HG03060 (cell line): ENCODE data around the gene DDX39A.
"Not testable (repeated sequence)": the region's sequence is repeated elsewhere in the genome, so short reads cannot be mapped to it uniquely, and the experiment has no call there.

ENCODE experiments used
- ATAC-seq: cut with Tn5 transposase; IDR thresholded peaks from one replicate; pipeline ENCODE4 v1.9.1; 2021; ENCODE audit warnings: low read depth, moderate number of reproducible peaks; ENCODE audit not compliant: unreplicated experiment

DDX39A gene

DNA sequence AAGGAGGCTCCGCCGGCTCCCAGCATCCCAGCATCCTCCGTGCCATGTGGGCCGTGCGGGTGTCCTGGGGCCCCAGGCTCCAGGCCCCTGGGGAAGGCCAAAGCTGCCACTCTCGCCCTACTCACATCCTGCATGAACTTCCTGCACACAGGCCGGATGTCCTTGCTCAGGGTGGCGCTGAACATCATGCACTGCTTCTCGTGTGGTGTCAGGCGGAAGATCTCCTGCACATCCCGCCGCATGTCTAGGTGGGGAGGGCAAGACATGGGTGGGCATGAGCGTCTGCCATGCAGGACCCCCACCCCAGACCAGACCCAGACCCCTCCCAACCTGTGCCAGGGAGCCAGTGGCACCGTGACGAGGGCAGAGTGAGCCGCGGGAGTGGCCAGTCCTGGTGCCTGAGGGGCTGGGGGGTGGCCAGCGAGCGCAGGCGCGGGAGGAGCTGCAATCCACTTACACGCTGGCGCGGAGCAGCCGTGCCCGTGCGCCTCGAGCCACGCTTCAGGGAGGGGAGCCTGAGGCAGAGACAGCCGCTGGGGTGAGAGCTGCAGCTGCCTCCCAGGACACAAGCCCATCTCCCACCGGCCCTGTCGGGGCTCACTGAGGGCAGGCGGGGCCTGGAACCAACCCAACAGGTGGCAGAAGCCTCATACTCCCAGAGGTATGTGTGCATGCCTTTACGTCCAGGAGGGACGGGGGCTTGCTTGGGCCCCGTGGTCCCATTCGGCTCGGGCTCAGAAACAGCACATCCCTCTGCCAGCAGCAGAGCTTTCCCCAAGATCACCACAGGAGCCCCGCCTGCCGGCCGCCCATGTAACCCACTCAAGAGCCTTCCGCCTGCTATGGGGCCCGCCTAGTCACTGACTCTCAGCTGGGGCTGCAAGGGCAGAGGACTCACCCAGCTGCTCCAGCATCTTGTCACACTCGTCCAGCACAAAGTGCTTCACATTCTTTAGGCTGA, 8.8 kb downstream of the DDX39A start:
- no peak for ATAC-seq

GRCh38 chr19:14409146-14410023, 9.8 kb downstream of the DDX39A start:
- no peak for ATAC-seq

GRCh38 chr19:14408491-14409145, 10.5 kb downstream of the DDX39A start:
- ATAC-seq: no peak

GRCh38 chr19:14407605-14408484, 11.3 kb downstream of the DDX39A start:
- no peak for ATAC-seq

GRCh38 chr19:14406645-14407401, 12.3 kb downstream of the DDX39A start:
- ATAC-seq: no peak

GRCh38 chr19:14405758-14406644, 13.1 kb downstream of the DDX39A start:
- no peak for ATAC-seq

GRCh38 chr19:14405380-14405757, 13.8 kb downstream of the DDX39A start:
- no peak for ATAC-seq

DNA sequence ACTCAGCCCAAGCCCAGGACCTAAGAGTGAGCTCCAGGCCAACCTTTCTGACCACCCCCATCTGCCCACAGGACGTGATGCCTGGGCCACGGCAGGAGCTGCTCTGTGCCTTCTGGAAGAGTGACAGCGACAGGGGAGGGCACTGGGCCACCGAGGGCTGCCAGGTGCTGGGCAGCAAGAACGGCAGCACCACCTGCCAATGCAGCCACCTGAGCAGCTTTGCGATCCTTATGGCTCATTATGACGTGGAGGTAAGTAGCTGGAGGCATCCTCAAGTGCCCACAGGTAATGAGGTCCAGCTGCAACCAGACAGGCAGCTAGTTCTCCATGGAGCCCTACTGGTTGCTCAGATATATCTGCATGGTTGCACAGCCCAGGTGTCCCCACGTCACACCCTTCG, 14.8 kb downstream of the DDX39A start:
- no peak for ATAC-seq

GRCh38 chr19:14403145-14403930, 15.8 kb downstream of the DDX39A start:
- ATAC-seq: not testable (repeated sequence)

DNA sequence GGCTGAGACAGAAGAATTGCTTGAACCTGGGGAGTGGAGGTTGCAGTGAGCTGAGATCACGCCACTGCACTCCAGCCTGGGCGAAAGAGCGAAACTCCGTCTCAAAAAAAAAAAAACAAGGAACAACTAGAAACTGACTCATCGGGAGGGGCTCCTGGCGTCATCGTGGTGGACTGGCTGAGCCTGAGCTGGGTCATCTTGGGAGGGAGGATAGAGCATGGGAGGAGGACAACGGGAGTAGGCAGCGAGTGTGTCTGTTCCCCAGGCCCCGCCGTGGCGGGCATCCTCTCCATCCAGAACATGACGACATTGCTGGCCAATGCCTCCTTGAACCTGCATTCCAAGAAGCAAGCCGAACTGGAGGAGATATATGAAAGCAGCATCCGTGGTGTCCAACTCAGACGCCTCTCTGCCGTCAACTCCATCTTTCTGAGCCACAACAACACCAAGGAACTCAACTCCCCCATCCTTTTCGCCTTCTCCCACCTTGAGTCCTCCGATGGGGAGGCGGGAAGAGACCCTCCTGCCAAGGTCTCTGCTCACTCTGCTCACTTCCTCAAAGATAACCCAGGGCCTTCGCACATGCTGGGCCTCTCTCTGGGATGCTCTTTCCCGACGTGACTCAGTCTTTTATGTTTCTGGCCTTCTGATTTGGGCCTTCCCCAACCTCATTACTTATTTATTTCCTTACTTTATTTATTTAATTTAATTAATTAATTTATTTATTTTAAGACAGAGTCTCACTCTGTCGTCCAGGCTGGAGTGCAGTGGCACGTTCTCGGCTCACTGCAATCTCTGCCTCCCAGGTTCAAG, 16.6 kb downstream of the DDX39A start:
- ATAC-seq: no peak

- ATAC-seq: no peak
Observed at GRCh38 chr19:14401468-14402195, 17.5 kb downstream of the DDX39A start.

- no peak for ATAC-seq
Observed at GRCh38 chr19:14400951-14401431, 18.1 kb downstream of the DDX39A start.

GRCh38 chr19:14397168-14397567, 22.0 kb downstream of the DDX39A start:
- not testable (repeated sequence) for ATAC-seq

GRCh38 chr19:14396730-14397129, 22.4 kb downstream of the DDX39A start:
- ATAC-seq: not testable (repeated sequence)

GRCh38 chr19:14395710-14396336, 23.3 kb downstream of the DDX39A start:
- ATAC-seq: no peak
